Stimulated activated CD4-positive, alpha-beta T cell treated with anti-CD3 and anti-CD28 coated beads, Interleukin-4, amount 100 ng/mL, for 24 hours (primary cell): Measurements from ENCODE around the gene NKX6-2.
"Not testable (repeated sequence)": the region's sequence is repeated elsewhere in the genome, so short reads cannot be mapped to it uniquely, and the experiment has no call there.

Source experiments
- DNase-seq: peaks from one replicate; pipeline ENCODE4 v3.0.0-alpha.2; 2020

Gene NKX6-2

GRCh38 chr10:132793871-132794849 is 8.2 kb upstream of the NKX6-2 start:
- DNase-seq, result no peak

GRCh38 chr10:132793213-132793612 is 7.3 kb upstream of the NKX6-2 start:
- no peak for DNase-seq

- no peak for DNase-seq
Measured at GRCh38 chr10:132792796-132793195, 6.8 kb upstream of the NKX6-2 start.

- DNase-seq, result not testable (repeated sequence)
Measured at GRCh38 chr10:132792099-132792498, 6.2 kb upstream of the NKX6-2 start.

- DNase-seq, result no peak
Measured at GRCh38 chr10:132790934-132791829, 5.2 kb upstream of the NKX6-2 start.

GRCh38 chr10:132790470-132790869 is 4.5 kb upstream of the NKX6-2 start:
- no peak for DNase-seq

- DNase-seq, result no peak
Measured at GRCh38 chr10:132789659-132790148, 3.8 kb upstream of the NKX6-2 start.

GRCh38 chr10:132788831-132789219 is 2.9 kb upstream of the NKX6-2 start:
- no peak for DNase-seq

- no peak for DNase-seq
Measured at GRCh38 chr10:132788180-132788830, 2.4 kb upstream of the NKX6-2 start.

GRCh38 chr10:132787495-132788179 is 1.7 kb upstream of the NKX6-2 start:
- no peak for DNase-seq

- no peak for DNase-seq
Measured at GRCh38 chr10:132786884-132787494, 1.0 kb upstream of the NKX6-2 start.

- no peak for DNase-seq
Measured at GRCh38 chr10:132786476-132786883, 533 bp upstream of the NKX6-2 start.

- DNase-seq, result no peak
Measured at GRCh38 chr10:132784866-132785722, 853 bp downstream of the NKX6-2 start.

- DNase-seq, result no peak
Measured at GRCh38 chr10:132783940-132784865, 1.7 kb downstream of the NKX6-2 start.

GRCh38 chr10:132783165-132783939 is 2.6 kb downstream of the NKX6-2 start:
- DNase-seq, result no peak

- no peak for DNase-seq
Measured at GRCh38 chr10:132781556-132781955, 4.4 kb downstream of the NKX6-2 start.

GRCh38 chr10:132780356-132780755 is 5.6 kb downstream of the NKX6-2 start:
- no peak for DNase-seq

- DNase-seq, result no peak
Measured at GRCh38 chr10:132779549-132780294, 6.2 kb downstream of the NKX6-2 start.
